ENCODE measurements around the gene GIPC2.

The GIPC2 gene

DNA sequence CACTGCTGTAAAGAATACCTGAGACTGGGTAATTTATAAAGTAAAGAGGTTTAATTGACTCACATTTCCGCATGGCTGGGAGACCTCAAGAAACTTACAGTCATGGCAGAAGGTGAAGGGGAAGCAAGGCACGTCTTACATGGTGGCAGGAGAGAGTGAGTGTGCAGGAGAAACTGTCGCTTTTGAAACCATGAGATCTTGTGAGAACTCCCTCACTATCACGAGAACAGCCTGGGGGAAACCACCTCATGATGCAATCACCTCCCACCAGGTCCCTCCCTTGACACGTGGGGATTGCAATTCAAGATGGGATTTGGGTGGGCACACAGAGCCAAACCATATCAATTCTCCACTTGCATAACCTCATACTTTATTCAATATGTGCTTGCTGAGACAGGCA lies 76.6 kb downstream of the GIPC2 start:
- Histone ChIP-seq H3K4me3 (no peak overlapping the region), H3K27ac (no peak overlapping the region)
- DNase-seq (ENCODE audit: low spot score): no peak
- TF ChIP-seq CTCF (IDR thresholded peaks at IDR 0.05): no peak

DNA sequence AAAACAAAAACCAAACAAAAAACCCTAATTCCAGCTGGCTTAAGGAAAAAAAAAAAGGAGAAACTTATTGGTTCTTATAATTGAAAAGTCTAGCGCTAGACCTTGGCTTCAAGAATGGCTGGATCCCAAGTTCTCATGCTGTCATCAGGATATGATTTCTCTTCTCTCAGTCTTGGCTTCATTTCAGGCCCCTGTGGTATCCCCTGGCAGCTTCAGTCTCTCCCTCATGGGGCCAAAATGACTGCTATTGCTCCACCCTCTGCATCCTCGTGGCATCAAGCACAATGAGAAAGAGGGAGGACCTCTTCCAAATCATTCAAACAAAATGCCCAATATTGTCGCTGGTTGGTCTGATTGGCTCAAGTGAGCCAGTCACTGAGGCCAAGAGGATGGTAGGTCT lies 80.7 kb downstream of the GIPC2 start:
- DNase-seq (ENCODE audit: low spot score): no peak
- no peak for TF ChIP-seq CTCF (IDR thresholded peaks at IDR 0.05)
- Histone ChIP-seq H3K27ac (no peak overlapping the region), H3K4me3 (no peak overlapping the region)

GRCh38 chr1:78132174-78132947 lies 86.6 kb downstream of the GIPC2 start:
- TF ChIP-seq CTCF (IDR thresholded peaks at IDR 0.05): no peak
- Histone ChIP-seq H3K27ac (no peak overlapping the region), H3K4me3 (no peak overlapping the region)
- no peak for DNase-seq (ENCODE audit: low spot score)

- Histone ChIP-seq H3K4me3 (no peak overlapping the region), H3K27ac (no peak overlapping the region)
- DNase-seq (ENCODE audit: low spot score): no peak
- TF ChIP-seq CTCF (IDR thresholded peaks at IDR 0.05): no peak
These were observed 87.2 kb downstream of the GIPC2 start for GRCh38 chr1:78132948-78133322.

- TF ChIP-seq CTCF (IDR thresholded peaks at IDR 0.05): no peak
- no peak for DNase-seq (ENCODE audit: low spot score)
These were observed 90.9 kb downstream of the GIPC2 start for GRCh38 chr1:78136680-78137079.

DNA sequence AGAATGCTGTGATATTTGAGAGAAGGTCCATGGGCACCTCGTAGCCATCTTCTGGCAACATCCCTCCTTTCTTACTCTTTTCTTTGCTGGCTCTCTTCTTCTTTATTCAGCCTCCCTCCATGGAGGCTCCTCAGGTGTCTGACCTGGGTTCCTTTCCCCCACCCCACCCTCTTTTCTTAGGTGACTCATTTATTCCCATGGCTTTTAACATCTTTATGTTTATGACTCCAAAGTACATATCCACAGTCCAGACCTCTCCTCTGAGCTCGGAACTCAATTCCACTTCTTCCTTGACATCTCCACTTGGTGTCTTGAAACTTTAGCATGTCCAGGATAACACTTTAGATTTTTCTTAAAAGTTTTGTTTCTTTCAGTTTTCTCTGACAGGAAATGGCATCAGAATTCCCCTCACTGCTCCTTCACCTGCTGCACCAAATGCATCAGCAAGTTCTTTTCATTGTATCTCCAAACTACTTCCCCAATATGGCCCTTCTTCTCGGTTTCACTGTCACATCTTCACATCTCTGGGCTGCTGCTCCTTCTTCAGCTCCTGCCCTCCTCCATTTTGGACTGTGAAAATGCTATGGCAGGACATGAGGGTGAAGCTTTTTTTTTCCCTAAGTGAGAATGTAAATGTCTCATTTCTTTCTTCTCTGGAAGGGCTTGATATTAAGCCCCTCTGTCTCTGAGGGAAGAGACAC lies 95.9 kb downstream of the GIPC2 start:
- H3K27ac ChIP-seq: no peak overlapping the region
- TF ChIP-seq CTCF (IDR thresholded peaks at IDR 0.05): no peak
- H3K4me3 ChIP-seq: no peak overlapping the region
- no peak for DNase-seq (ENCODE audit: low spot score)

More at GRCh38 chr1:78136680-78137079, 90.9 kb downstream of the GIPC2 start:
- H3K4me3 ChIP-seq: no peak overlapping the region
- no peak overlapping the region for H3K27ac ChIP-seq

DNA sequence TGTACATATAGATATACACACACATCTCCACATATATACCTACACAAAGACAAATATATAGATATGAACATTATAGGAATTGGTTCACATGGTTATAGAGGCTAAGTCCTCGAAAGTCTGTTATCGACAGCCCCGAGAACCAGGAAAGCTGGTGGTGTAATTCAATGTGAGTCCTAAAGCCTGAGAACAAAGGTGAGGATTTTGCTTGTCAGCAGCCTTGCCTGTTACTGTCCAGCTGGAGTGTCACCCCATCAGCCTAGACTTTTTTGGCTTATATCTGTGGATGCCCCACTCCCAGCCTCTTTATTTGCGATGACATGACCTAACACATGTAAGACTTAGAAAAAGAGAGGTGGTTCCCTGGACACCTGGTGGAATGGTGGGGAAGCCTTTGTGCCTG lies 97.0 kb downstream of the GIPC2 start:
- Histone ChIP-seq H3K27ac (no peak overlapping the region), H3K4me3 (no peak overlapping the region)
- TF ChIP-seq CTCF (IDR thresholded peaks at IDR 0.05): no peak
- no peak for DNase-seq (ENCODE audit: low spot score)
